GM12872 (cell line): ENCODE data around the gene SYCP3.

ENCODE experiments used
- TF ChIP-seq, protein P1 (sequence below): IDR thresholded peaks from 3 replicates; pipeline ENCODE4 v1.5.1; 2011; ENCODE audit warnings: low read depth, mild to moderate bottlenecking, low read length, moderate library complexity; ENCODE audit not compliant: insufficient read depth

The SYCP3 gene

GRCh38 chr12:101694297-101694848 is 44.9 kb downstream of the SYCP3 start:
- TF ChIP-seq, protein P1, sequence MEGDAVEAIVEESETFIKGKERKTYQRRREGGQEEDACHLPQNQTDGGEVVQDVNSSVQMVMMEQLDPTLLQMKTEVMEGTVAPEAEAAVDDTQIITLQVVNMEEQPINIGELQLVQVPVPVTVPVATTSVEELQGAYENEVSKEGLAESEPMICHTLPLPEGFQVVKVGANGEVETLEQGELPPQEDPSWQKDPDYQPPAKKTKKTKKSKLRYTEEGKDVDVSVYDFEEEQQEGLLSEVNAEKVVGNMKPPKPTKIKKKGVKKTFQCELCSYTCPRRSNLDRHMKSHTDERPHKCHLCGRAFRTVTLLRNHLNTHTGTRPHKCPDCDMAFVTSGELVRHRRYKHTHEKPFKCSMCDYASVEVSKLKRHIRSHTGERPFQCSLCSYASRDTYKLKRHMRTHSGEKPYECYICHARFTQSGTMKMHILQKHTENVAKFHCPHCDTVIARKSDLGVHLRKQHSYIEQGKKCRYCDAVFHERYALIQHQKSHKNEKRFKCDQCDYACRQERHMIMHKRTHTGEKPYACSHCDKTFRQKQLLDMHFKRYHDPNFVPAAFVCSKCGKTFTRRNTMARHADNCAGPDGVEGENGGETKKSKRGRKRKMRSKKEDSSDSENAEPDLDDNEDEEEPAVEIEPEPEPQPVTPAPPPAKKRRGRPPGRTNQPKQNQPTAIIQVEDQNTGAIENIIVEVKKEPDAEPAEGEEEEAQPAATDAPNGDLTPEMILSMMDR: no peak

GRCh38 chr12:101691503-101692096 is 47.7 kb downstream of the SYCP3 start:
- TF ChIP-seq, protein P1: no peak

DNA sequence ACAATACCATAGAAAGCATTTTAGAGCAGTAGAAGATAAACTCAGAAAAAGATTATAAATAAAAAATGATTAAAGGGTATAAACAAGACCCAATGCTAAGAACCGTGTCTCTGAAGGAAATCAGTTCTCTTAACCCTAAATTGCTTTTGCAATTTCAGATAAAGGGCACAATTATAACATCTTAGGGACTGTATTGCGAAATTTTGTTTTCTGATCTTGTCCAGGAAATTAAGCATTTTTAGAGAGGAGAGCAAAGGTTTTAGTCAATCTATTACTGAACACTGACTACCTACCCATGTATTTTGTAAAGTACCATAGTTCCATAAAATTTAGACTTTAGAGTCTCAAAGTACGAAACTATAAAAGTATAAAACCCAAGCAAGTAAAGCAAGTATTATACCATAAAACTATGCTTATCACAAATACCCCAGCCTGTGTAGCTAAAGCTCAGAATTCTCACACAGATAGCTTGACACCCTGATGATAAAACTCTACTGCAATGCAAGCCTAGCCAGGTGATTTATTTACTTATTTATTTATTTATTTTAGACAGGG is 48.6 kb downstream of the SYCP3 start:
- TF ChIP-seq, protein P1: no peak

GRCh38 chr12:101686176-101686575 is 53.1 kb downstream of the SYCP3 start:
- TF ChIP-seq, protein P1: no peak

- TF ChIP-seq, protein P1: no peak
Measured at GRCh38 chr12:101685092-101685491, 54.2 kb downstream of the SYCP3 start.

GRCh38 chr12:101680647-101681046 is 58.6 kb downstream of the SYCP3 start:
- TF ChIP-seq, protein P1: no peak

DNA sequence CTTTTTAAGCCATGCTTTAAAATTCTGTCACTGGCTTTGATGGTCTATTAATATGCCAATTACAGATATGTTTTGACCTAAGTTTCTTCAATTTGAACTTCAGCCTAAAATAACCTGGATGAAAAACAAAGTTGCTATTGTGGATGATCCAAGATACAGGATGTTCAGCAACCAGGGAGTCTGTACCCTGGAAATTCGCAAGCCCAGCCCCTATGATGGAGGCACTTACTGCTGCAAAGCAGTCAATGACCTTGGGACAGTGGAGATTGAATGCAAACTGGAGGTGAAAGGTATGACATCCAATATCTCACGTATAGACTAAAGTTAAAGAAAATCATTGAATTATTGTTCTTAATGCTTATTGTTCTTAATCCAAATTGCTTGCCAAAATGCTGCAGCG is 59.0 kb downstream of the SYCP3 start:
- TF ChIP-seq, protein P1: no peak
